HepG2 (cell line): ENCODE data around the gene FBXW5. TPM values are rescaled to one million over a fixed set of nuclear protein-coding genes. Genes with fewer than 3 reads are reported as not detected.

ENCODE experiments used
- ATAC-seq: fragments of 200-7000 bp; cut with Tn5 transposase; 3 replicates; pipeline ENCODE4 v1.9.1; 2020; ENCODE audit warnings: mild to moderate bottlenecking, moderate library complexity
- BruUV-seq: library from RNA; stranded (reverse); fragments of 400-500 nt; replicated peaks from 2 replicates; lab custom pipeline; 2021; lab: Mats Ljungman, UMichigan
- CTCF ChIA-PET: fragments of 300-600 bp; formaldehyde crosslinking; extraction: SDS; loops from one replicate; lab custom pipeline; 2021; ENCODE audit warnings: low total read pairs, inconsistent platforms, low intra/inter-chr PET ratio; lab: Yijun Ruan, JAX
- POLR2A ChIA-PET: fragments of 350-600 bp; sonication (Branson Sonifier 250); formaldehyde crosslinking; loops from one replicate; lab custom pipeline; 2020; ENCODE audit warnings: antibody characterized with exemption, inconsistent platforms; lab: Yijun Ruan, JAX
- DNase-seq: peaks from one replicate; pipeline ENCODE4 v3.0.0-alpha.2; 2015; ENCODE audit warnings: low spot score
- FAIRE-seq: peaks from 3 replicates; lab custom pipeline; 2011; peaks lifted over from hg19 to GRCh38; lab: Jason Lieb, UNC
- H2AFZ ChIP-seq: one replicate; pipeline ENCODE4 v1.6.1; 2011; ENCODE audit warnings: low read length, inconsistent platforms
- H3K27ac ChIP-seq: fragments of 300-600 bp; 3 replicates; pipeline ENCODE4 v1.8.0; 2011; ENCODE audit warnings: mixed run types, mild to moderate bottlenecking, mixed read lengths, low read length, inconsistent platforms; ENCODE audit not compliant: insufficient read depth; ENCODE audit errors: extremely low read length
- H3K27me3 ChIP-seq, 2 experiments: fragments of 200-600 bp in 1 of 2; 2 replicates in 1 of 2; 3 replicates in 1 of 2; pipeline versions ENCODE4 v1.6.0 to v1.8.0; 2011; ENCODE audit warnings: low read length in 2 of 2, mild to moderate bottlenecking in 2 of 2, moderate library complexity in 2 of 2, inconsistent platforms in 1 of 2; ENCODE audit not compliant: insufficient read depth in 2 of 2, control insufficient read depth in 1 of 2
- H3K36me3 ChIP-seq, 2 experiments: fragments of 200-600 bp in 1 of 2; replicated peaks in 1 of 2; 2 replicates in 1 of 2; 3 replicates in 1 of 2; pipeline versions ENCODE4 v1.5.1 to v1.8.0; 2011; ENCODE audit warnings: low read length in 2 of 2, inconsistent platforms in 1 of 2; ENCODE audit not compliant: insufficient read depth in 2 of 2, control insufficient read depth in 1 of 2
- H3K4me1 ChIP-seq: 2 replicates; pipeline ENCODE4 v1.5.1; 2012; ENCODE audit warnings: low read length, inconsistent platforms; ENCODE audit not compliant: insufficient read depth
- H3K4me2 ChIP-seq: 2 replicates; pipeline ENCODE4 v1.6.0; 2011; ENCODE audit warnings: low read depth, low read length, inconsistent platforms
- H3K4me3 ChIP-seq, 3 experiments: fragments of 200-600 bp in 1 of 3; sonication (generic), shearing (Covaris generic) in 1 of 3; replicated peaks in 1 of 3; 2 replicates each; pipeline ENCODE4 v1.5.1; 2011 to 2016; ENCODE audit warnings: low read length in 3 of 3, inconsistent platforms in 2 of 3, low read depth in 2 of 3, mild to moderate bottlenecking in 2 of 3, control low read depth in 1 of 3, mixed read lengths in 1 of 3; ENCODE audit not compliant: insufficient read depth in 1 of 3
- H3K79me2 ChIP-seq: one replicate; pipeline ENCODE4 v1.6.1; 2011; ENCODE audit warnings: low read length, inconsistent platforms; ENCODE audit not compliant: insufficient read depth
- H3K9ac ChIP-seq: 2 replicates; pipeline ENCODE4 v1.6.0; 2011; ENCODE audit warnings: mild to moderate bottlenecking, low read depth, low read length, inconsistent platforms; ENCODE audit not compliant: insufficient read depth
- H3K9me3 ChIP-seq: 2 replicates; pipeline ENCODE4 v1.5.1; 2012; ENCODE audit warnings: mild to moderate bottlenecking, low read length
- H4K20me1 ChIP-seq: 2 replicates; pipeline ENCODE4 v1.6.0; 2011; ENCODE audit warnings: inconsistent platforms, mild to moderate bottlenecking, low read length, moderate library complexity; ENCODE audit not compliant: insufficient read depth
- CBX2 ChIP-seq, 2 experiments: fragments of 200-600 bp in 1 of 2; sonication (generic); formaldehyde crosslinking in 1 of 2; IDR thresholded peaks; 2 replicates each; pipeline versions ENCODE4 v1.7.0 to v1.8.1; 2018 to 2022; ENCODE audit warnings: low read depth in 2 of 2, low read length in 1 of 2, mild to moderate bottlenecking in 1 of 2, missing genetic modification reagents in 1 of 2
- FOXK1 ChIP-seq: sonication (generic); formaldehyde crosslinking; IDR thresholded peaks from 2 replicates; pipeline ENCODE4 v1.4.0; 2020; ENCODE audit warnings: low read depth, missing genetic modification reagents, borderline replicate concordance
- GTF2F1 ChIP-seq: fragments of 150-350 bp; IDR thresholded peaks from 2 replicates; pipeline ENCODE4 v1.6.1; 2014; ENCODE audit warnings: low read length
- HMGA1 ChIP-seq: sonication (generic); formaldehyde crosslinking; conservative IDR thresholded peaks from 2 replicates; pipeline ENCODE4 v1.4.0; 2020; ENCODE audit warnings: missing genetic modification reagents
- IRF2 ChIP-seq: IDR thresholded peaks from 2 replicates; pipeline ENCODE4 v1.6.1; 2018; ENCODE audit warnings: missing genetic modification reagents, missing compliant biosample characterization
- MAFG ChIP-seq: sonication (generic); formaldehyde crosslinking; IDR thresholded peaks from 2 replicates; pipeline ENCODE4 v1.5.1; 2020; ENCODE audit warnings: mild to moderate bottlenecking, missing genetic modification reagents
- NFKB2 ChIP-seq: sonication (generic); formaldehyde crosslinking; IDR thresholded peaks from 2 replicates; pipeline ENCODE4 v1.4.0; 2020; ENCODE audit warnings: missing genetic modification reagents, borderline replicate concordance
- RARG ChIP-seq: sonication (generic); formaldehyde crosslinking; IDR thresholded peaks from 2 replicates; pipeline ENCODE4 v1.4.0; 2020; ENCODE audit warnings: low read depth, mild to moderate bottlenecking, missing genetic modification reagents
- TBX2 ChIP-seq: sonication (generic); formaldehyde crosslinking; IDR thresholded peaks from 2 replicates; pipeline ENCODE4 v1.5.0; 2020; ENCODE audit warnings: missing genetic modification reagents, mild to moderate bottlenecking, borderline replicate concordance
- TBX3 ChIP-seq: fragments of 450-650 bp; IDR thresholded peaks from 2 replicates; pipeline ENCODE4 v1.6.1; 2017; ENCODE audit warnings: antibody characterized with exemption, mild to moderate bottlenecking, inconsistent platforms, borderline replicate concordance
- TCF7L2 ChIP-seq: IDR thresholded peaks from 2 replicates; pipeline ENCODE4 v1.6.1; 2011; ENCODE audit warnings: mild to moderate bottlenecking, low read depth, low read length, moderate library complexity
- ZNF20 ChIP-seq: sonication (generic); formaldehyde crosslinking; IDR thresholded peaks from 2 replicates; pipeline ENCODE4 v1.4.0; 2020; ENCODE audit warnings: mild to moderate bottlenecking, moderate library complexity, missing genetic modification reagents
- ZNF674 ChIP-seq: sonication (generic); formaldehyde crosslinking; IDR thresholded peaks from 2 replicates; pipeline ENCODE4 v1.5.0; 2020; ENCODE audit warnings: low read depth, mild to moderate bottlenecking, missing genetic modification reagents
- ZNF83 ChIP-seq: sonication (generic); formaldehyde crosslinking; IDR thresholded peaks from 2 replicates; pipeline ENCODE4 v1.4.0; 2020; ENCODE audit warnings: missing genetic modification reagents, mild to moderate bottlenecking, borderline replicate concordance
- WGBS: methylation state at CpG from one replicate; pipeline ENCODE4 v1.1.6; 2017; ENCODE audit warnings: low lambda C conversion rate; 5-methylcytosine and 5-hydroxymethylcytosine counted together
- in situ Hi-C: cut with HindIII; loops from 2 replicates; pipeline ENCODE4 v1.10.0; 2017; ENCODE audit warnings: low pct_unique_long_range_greater_than_20kb; ENCODE audit not compliant: extremely low pct_ligation_motif_present
- intact Hi-C: fragments of 100-400 bp; cut with micrococcal nuclease; formaldehyde crosslinking; loops from one replicate; pipeline ENCODE4 v1.10.0; 2022; ENCODE audit not compliant: unreplicated experiment
- polyA plus RNA-seq, 8 experiments: library from polyadenylated mRNA; depleted of rRNA in 3 of 8; stranded (reverse) in 7 of 8; unstranded in 1 of 8; fragments of >200 nt; fragmentation: Illumina TruSeq in 4 of 8; extraction: Trizol in 4 of 8; gene quantifications; 2 replicates each; pipeline versions ENCODE4 v1.2.1 to v1.2.3, GENCODE V29; 2011 to 2016; ENCODE audit warnings: low read depth in 4 of 8, missing spikeins in 1 of 8, mixed read lengths in 1 of 8; ENCODE audit not compliant: insufficient read depth in 1 of 8
- total RNA-seq, 5 experiments: library from RNA; depleted of rRNA; stranded (reverse); fragments of >200 nt; fragmentation: Illumina TruSeq; extraction: Trizol; gene quantifications; 2 replicates each; pipeline ENCODE4 v1.2.3, GENCODE V29; 2016; ENCODE audit warnings: low read depth in 1 of 5
- TF ChIP-seq, protein P1 (sequence below): sonication (generic); formaldehyde crosslinking; IDR thresholded peaks from 2 replicates; pipeline ENCODE4 v1.8.0; 2022; ENCODE audit warnings: mild to moderate bottlenecking, missing genetic modification reagents, moderate library complexity
- TF ChIP-seq, protein P2 (sequence below): sonication (generic); formaldehyde crosslinking; IDR thresholded peaks from 2 replicates; pipeline ENCODE4 v1.5.1; 2020; ENCODE audit warnings: mild to moderate bottlenecking, moderate library complexity, missing genetic modification reagents

Gene FBXW5
- total and polyA plus RNA-seq, 2 of the 13 experiments (the other 11 are each of a cell fraction or from before 2014, with no cell fraction given) = 52.0 to 60.4 TPM

DNA sequence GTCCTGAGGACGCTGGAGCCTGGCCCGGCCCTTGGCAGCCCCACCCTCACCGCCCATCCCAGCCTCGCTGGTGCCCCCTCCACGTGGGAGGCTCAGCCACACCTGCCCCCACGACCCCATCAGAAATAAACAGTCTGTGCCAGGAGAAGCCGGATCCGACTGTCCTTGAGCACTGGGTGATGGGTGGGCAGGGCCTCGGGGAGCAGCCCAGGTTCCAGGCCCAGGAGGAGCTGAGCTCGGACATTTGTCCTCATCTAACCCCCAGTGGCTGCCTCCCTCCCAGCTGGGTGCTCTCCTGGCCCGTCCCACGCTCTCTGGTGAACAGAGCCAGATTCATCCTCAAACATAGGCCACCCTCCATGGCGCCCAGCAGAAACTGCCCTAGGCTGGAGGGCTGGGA lies 28.2 kb upstream of the FBXW5 start:
- Histone ChIP-seq H3K79me2 (no peaks in the 10 kb centered on the region), H3K4me1 (peaks cover 40% of the 10 kb centered on the region), H3K27ac (no peak overlapping the region), H4K20me1 (no peaks in the 10 kb centered on the region), H3K36me3 (no peaks in the 10 kb centered on the region), H3K4me3 (no peak overlapping the region), H3K9ac (no peak overlapping the region), H3K9me3 (no peaks in the 10 kb centered on the region), H3K4me2 (no peak overlapping the region), H2AFZ (no peak overlapping the region), H3K27me3 (peaks cover 32 to 84% of the 10 kb centered on the region in 2 experiments)
- BruUV-seq = no TSS peak
- DNase-seq (no peak), FAIRE-seq (no peak), ATAC-seq (no peak)
- CTCF ChIA-PET = no interaction called here
- in situ Hi-C loops = no loop called here
- WGBS = 6% methylated on average over 5 of the region's 13 CpGs
- intact Hi-C loops = no loop called here
- no peak for TF ChIP-seq HMGA1
- no peak for TF ChIP-seq CBX2 (IDR thresholded peaks at IDR 0.05; ENCODE audit: low read depth, low read length)
- no peak for TF ChIP-seq CBX2 (CRISPR knock-in tag; IDR thresholded peaks at IDR 0.05; ENCODE audit: low read depth)
- TF ChIP-seq FOXK1 (CRISPR knock-in tag) = no peak
- no peak for TF ChIP-seq NFKB2
- TF ChIP-seq ZNF674 (CRISPR knock-in tag) = no peak
- TF ChIP-seq, protein P1, sequence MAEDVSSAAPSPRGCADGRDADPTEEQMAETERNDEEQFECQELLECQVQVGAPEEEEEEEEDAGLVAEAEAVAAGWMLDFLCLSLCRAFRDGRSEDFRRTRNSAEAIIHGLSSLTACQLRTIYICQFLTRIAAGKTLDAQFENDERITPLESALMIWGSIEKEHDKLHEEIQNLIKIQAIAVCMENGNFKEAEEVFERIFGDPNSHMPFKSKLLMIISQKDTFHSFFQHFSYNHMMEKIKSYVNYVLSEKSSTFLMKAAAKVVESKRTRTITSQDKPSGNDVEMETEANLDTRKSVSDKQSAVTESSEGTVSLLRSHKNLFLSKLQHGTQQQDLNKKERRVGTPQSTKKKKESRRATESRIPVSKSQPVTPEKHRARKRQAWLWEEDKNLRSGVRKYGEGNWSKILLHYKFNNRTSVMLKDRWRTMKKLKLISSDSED (CRISPR knock-in tag) = no peak
- TF ChIP-seq ZNF83 (CRISPR knock-in tag) = no peak
- TF ChIP-seq TBX2 (CRISPR knock-in tag) = no peak
- no peak for TF ChIP-seq TCF7L2
- TF ChIP-seq IRF2 = no peak
- no peak for TF ChIP-seq MAFG (CRISPR knock-in tag)
- TF ChIP-seq, protein P2, sequence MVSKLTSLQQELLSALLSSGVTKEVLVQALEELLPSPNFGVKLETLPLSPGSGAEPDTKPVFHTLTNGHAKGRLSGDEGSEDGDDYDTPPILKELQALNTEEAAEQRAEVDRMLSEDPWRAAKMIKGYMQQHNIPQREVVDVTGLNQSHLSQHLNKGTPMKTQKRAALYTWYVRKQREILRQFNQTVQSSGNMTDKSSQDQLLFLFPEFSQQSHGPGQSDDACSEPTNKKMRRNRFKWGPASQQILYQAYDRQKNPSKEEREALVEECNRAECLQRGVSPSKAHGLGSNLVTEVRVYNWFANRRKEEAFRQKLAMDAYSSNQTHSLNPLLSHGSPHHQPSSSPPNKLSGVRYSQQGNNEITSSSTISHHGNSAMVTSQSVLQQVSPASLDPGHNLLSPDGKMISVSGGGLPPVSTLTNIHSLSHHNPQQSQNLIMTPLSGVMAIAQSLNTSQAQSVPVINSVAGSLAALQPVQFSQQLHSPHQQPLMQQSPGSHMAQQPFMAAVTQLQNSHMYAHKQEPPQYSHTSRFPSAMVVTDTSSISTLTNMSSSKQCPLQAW (CRISPR knock-in tag) = no peak
- TF ChIP-seq GTF2F1 = no peak
- TF ChIP-seq TBX3 = no peak
- TF ChIP-seq ZNF20 = no peak
- no peak for TF ChIP-seq RARG (CRISPR knock-in tag)
- POLR2A ChIA-PET = interaction anchor here (1.4 to 1.5 kb wide), 2 partner anchors 11 to 19 kb away, joined by 3 read pairs; partner anchors contain the start of gene PAXX
